Measurements from ENCODE around the gene RNLS.
"Not testable (repeated sequence)": the region's sequence is repeated elsewhere in the genome, so short reads cannot be mapped to it uniquely, and the experiment has no call there.

Gene RNLS

DNA sequence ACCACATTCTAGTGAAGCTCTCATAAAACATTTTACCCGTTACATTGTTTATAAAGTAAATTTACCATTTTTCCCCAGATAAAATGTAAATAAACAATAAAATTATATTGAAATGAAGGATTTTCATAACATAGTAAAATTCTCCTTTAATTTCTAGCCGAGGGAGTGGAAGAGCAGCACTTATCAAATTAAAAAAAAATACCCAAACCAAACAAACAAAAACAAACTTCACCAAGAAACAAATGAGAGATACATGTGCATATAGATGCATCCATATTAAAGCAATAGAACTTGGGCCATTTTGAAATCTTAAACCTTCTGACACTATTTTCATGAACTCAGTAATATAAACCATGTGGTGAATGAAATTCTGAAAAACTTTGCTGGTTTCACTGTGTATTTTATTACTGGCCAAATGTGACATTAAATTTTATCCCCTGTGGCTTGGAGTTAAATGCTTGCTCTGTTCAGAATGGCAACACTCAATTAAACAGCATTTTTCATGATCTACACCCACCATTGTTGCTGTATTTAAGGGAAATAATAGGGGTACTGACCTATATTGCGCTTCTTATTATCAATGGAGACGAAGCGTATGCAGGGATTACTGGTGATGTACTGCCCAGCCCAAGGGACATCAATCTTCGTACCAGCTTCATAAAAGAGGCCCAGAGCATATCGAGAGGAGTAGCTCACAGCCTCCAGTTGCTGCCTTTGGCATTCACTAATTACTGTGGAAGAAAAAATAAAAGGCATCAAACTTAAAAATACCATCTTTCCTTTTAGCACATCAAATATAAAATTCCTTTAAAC, 220.9 kb downstream of the RNLS start:
- Mint-ChIP-seq H3K4me1 (ENCODE audit: low read depth in 2 of 2) (peaks cover 0 to 3% of the 10 kb centered on the region in 2 donors), H3K36me3 (ENCODE audit: insufficient read depth) (no peaks in the 10 kb centered on the region), H3K27me3 (no peaks in the 10 kb centered on the region), H3K27ac (no peak overlapping the region), H3K4me3 (no peak overlapping the region), H3K9me3 (no peaks in the 10 kb centered on the region)
- ATAC-seq (replicated peaks) (no peak), DNase-seq (no peak)

DNA sequence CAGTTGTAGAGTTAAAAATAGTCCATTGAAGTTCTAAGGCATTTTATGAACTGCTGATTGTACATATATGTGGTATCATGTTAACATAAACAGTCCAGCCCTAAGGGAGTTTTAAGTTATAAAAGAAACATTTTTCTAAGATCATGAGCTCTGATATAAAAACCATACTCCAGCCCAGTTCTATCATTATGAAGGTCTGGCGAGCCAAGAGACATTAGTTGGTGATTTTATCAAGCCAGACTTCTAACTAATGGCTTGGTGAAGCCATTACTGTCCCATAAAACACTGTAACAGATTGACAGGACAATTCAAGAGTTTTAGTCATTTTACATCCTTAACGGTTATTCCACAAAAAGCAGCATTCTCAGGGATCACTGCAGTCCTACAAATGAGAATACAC, 221.6 kb downstream of the RNLS start:
- DNase-seq (no peak), ATAC-seq (replicated peaks) (no peak)
- Mint-ChIP-seq H3K4me1 (ENCODE audit: low read depth in 2 of 2) (peaks cover 0 to 3% of the 10 kb centered on the region in 2 donors), H3K27me3 (no peaks in the 10 kb centered on the region), H3K9me3 (no peaks in the 10 kb centered on the region), H3K4me3 (no peak overlapping the region), H3K27ac (no peak overlapping the region), H3K36me3 (ENCODE audit: insufficient read depth) (no peaks in the 10 kb centered on the region)

DNA sequence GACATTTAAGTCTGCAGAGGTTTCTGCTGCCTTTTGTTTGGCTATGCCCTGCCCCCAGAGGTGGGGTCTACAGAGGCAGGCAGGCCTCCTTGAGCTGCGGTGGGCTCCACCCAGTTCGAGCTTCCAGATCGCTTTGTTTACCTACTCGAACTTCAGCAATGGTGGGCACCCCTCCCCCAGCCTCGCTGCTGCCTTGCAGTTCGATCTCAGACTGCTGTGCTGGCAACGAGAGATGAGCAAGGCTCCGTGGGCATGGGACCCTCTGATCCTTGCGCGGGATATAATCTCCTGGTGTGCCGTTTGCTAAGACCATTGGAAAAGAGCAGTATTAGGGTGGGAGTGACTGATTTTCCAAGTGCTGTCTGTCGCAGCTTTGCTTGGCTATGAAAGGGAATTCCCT, 227.4 kb downstream of the RNLS start:
- not testable (repeated sequence) for DNase-seq; H3K4me1 Mint-ChIP-seq (ENCODE audit: low read depth in 2 of 2); H3K9me3 Mint-ChIP-seq; H3K36me3 Mint-ChIP-seq (ENCODE audit: insufficient read depth); H3K27me3 Mint-ChIP-seq; H3K4me3 Mint-ChIP-seq; ATAC-seq (replicated peaks); H3K27ac Mint-ChIP-seq

DNA sequence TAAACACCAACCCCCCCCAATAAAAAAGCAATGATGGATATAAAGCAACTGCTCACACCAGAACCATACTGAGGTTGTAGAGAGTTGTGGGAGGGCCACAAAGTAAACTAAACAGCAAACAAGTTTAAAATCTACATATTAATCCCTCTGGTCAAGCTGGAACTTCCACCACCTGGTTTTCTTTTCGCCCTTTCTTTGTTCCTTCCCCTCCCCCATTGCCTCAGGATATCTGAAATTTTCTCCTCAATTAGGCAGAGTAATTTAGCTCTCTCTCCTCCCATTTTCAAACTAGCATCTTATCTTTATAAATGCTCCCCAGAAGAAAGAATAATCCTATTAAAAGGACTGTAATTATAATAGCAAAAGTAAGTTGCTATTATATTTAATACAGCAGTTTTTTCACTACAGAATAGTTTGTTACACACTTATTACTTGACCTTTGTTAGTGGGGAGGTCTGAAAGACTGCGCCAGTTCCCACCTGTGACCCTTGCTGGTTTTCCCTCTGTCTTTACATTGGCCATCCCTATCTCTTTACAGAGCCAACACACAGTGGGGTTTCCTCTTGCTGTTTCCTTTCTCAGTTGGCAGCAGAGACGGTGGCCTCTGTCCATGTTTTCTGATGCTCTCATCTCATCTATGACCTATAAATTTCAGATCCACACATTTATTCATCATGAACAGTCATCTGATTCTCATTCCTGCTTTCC, 235.4 kb downstream of the RNLS start:
- H3K27me3 Mint-ChIP-seq: no peaks in the 10 kb centered on the region
- DNase-seq (no peak), ATAC-seq (replicated peaks) (no peak)
- H3K36me3 Mint-ChIP-seq (ENCODE audit: insufficient read depth): no peaks in the 10 kb centered on the region
- H3K4me3 Mint-ChIP-seq: no peak overlapping the region
- peaks cover under 1 to 1% of the 10 kb centered on the region in 2 donors for H3K9me3 Mint-ChIP-seq
- H3K27ac Mint-ChIP-seq: no peak overlapping the region
- H3K4me1 Mint-ChIP-seq (ENCODE audit: low read depth in 2 of 2): no peaks in the 10 kb centered on the region

DNA sequence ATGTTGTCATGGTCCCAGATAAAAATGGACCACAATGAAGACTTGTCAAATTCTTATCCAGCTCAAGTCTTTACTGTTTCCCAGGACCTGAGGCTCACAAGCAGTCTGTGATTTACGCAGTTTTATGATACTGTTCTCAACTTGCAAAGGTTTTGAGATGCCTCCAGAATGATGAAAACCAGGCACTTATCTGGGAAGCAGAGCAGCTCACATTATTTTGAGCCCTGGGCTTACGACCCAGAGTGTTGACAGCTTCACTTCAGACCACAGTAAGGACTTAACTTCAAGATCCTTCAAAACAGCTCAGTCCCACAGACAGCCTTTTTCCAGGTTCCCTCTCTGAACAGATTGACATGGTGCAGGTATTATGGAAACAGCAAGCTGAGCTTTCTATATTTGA, 236.1 kb downstream of the RNLS start:
- Mint-ChIP-seq H3K4me3 (no peak overlapping the region), H3K27ac (no peak overlapping the region), H3K4me1 (ENCODE audit: low read depth in 2 of 2) (no peaks in the 10 kb centered on the region), H3K36me3 (ENCODE audit: insufficient read depth) (no peaks in the 10 kb centered on the region), H3K27me3 (no peaks in the 10 kb centered on the region), H3K9me3 (peaks cover 0 to 1% of the 10 kb centered on the region in 2 donors)
- DNase-seq (no peak), ATAC-seq (replicated peaks) (no peak)

DNA sequence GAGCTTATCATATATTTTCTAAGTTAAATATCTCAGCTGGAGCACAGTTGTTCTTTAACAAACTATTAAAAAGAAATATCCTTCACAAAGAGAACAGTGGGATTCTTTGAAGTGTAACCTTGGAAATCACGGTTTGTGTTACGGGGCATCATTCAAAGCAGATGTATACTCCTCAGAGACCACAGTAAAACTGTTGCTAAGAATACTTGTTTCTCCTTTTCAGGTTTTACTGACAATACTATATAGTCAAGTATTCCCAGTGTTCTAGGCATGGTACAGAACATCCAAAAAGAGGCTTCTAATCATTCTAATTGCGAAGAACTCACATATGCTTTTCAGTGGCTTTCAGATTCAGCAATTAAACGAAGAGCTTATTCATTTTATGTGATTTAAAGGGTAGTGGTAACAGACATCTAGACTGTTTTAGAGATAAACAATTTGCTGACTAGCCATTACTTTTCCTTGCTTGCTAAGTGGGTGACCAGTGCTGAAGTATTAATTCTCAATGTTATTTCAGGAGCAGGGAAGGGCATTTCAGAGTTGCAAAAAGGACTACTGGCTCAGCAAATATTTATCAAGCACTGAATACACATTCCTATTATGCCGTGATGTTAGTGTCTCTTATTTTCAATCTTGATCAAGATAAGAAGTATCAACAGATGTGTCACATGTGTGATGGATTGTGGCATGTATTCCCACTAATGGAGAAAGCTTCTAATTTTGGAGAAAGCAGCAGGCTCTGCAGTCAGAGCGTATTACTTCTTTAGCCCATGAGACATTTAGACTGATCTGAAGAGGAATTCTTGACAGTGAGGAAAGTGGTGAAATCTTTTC, 236.8 kb downstream of the RNLS start:
- H3K9me3 Mint-ChIP-seq: no peaks in the 10 kb centered on the region
- ATAC-seq (replicated peaks) (no peak), DNase-seq (no peak)
- no peaks in the 10 kb centered on the region for H3K4me1 Mint-ChIP-seq (ENCODE audit: low read depth in 2 of 2)
- no peaks in the 10 kb centered on the region for H3K27me3 Mint-ChIP-seq
- H3K4me3 Mint-ChIP-seq: no peak overlapping the region
- no peak overlapping the region for H3K27ac Mint-ChIP-seq
- H3K36me3 Mint-ChIP-seq (ENCODE audit: insufficient read depth): no peaks in the 10 kb centered on the region

DNA sequence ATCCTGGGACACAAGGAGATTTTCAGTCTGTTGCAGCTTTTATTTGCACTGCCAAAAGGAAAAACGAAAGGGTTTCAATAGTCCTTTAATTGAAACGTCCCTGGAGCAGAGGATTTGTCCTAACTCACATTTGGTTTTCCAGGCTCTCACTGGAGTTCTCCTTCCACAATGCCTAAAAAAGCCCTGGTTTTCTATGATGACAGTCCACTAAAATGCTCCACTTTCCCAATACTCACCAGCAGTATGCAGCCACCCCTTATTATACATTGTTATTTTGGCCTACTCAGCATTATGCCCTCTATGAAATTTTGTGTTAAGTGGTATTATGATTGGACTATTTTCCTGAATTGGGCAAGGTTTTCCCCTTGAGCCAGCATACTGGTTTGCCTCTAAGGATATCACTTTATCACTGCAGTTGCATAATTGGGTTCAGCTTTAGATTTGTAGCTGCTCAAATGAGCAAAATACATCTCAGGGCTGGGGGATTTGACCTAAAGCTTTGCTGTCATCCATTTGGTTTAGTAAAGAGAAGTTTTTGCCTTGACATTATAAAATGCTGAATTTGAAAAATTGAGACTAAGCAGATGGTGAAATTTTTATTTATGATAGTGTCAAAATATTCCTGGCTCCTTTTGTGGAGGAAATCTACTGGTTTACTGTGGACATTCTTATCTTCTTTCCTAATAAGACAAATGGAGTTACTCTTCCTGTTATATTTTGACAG, 239.2 kb downstream of the RNLS start:
- H3K9me3 Mint-ChIP-seq: no peaks in the 10 kb centered on the region
- H3K27ac Mint-ChIP-seq: no peak overlapping the region
- ATAC-seq (replicated peaks) (no peak), DNase-seq (no peak)
- no peak overlapping the region for H3K4me3 Mint-ChIP-seq
- H3K36me3 Mint-ChIP-seq (ENCODE audit: insufficient read depth): no peaks in the 10 kb centered on the region
- H3K27me3 Mint-ChIP-seq: no peaks in the 10 kb centered on the region
- H3K4me1 Mint-ChIP-seq (ENCODE audit: low read depth in 2 of 2): no peaks in the 10 kb centered on the region

DNA sequence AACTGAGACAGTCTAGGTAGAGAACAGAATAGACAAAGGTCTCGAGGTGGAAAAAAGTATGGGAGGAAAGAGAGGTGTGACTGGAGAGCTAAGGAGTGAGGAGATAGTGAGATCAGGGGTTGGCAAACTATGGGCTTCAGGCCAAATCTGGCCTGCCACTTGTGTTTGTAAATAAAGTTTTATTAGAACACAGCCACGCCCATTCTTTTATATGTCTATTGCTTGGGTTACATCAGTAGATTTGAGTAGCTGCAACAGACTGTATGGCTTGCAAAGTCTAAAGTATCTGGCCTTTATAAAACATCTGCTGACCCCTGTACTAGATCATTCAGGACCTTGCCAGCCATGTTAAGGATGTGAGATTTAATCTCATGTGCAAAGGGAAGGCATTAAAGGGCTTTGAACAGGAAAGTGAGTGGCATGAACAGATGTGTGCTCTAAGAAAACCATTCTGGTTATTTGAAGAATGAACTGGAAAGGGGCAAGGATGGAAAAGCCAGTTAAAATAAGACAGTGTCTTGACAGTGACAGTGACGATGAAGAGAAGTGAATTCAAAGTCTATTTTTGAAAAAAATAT, 240.3 kb downstream of the RNLS start:
- no peak overlapping the region for H3K27ac Mint-ChIP-seq
- no peaks in the 10 kb centered on the region for H3K9me3 Mint-ChIP-seq
- ATAC-seq (replicated peaks) (no peak), DNase-seq (no peak)
- H3K4me1 Mint-ChIP-seq (ENCODE audit: low read depth in 2 of 2): no peaks in the 10 kb centered on the region
- no peaks in the 10 kb centered on the region for H3K27me3 Mint-ChIP-seq
- H3K36me3 Mint-ChIP-seq (ENCODE audit: insufficient read depth): no peaks in the 10 kb centered on the region
- H3K4me3 Mint-ChIP-seq: no peak overlapping the region

DNA sequence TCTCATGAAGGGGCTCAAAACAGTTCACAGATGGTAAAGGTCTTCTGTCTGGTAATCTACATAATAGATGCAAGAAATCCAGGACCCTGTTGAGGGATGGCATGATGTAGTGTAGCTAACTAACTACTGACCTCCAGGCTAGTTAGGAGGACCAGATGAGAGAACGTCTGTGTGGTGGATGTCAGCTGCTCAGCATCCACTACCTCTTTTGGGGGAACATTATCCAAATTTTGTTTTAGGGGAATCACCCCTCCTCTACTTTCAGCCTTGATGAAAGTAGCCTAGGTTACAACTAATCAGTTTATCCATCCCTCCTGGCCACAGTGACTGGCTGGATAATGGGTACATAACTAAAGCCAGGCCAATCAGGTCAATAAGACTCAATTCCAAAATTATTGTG, 246.0 kb downstream of the RNLS start:
- Mint-ChIP-seq H3K36me3 (ENCODE audit: insufficient read depth) (no peaks in the 10 kb centered on the region), H3K27me3 (no peaks in the 10 kb centered on the region), H3K27ac (no peak overlapping the region), H3K9me3 (no peaks in the 10 kb centered on the region), H3K4me1 (ENCODE audit: low read depth in 2 of 2) (no peaks in the 10 kb centered on the region), H3K4me3 (no peak overlapping the region)
- ATAC-seq (replicated peaks): no peak
- no peak for DNase-seq

DNA sequence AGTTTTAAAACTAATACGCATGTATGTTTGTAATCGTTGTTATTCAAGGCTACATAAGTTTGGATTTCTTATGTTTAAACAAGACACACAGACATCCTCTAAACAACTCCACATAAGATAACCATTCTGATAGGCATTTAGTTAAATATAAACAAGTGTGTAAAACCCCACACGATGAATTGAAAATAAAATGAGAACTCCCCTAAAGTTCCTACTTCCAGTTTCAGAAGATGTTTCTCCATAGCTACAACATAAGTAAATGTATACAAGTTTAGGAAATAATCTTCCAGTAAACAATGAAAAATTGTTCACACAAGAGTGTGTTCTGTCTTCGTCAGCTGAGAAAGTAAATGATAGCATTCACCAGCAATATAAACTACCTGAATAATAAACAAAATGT, 246.8 kb downstream of the RNLS start:
- Mint-ChIP-seq H3K27ac (peak overlapping the region in 1 of 2 donors; percentile 44), H3K4me1 (ENCODE audit: low read depth in 2 of 2) (no peaks in the 10 kb centered on the region), H3K27me3 (no peaks in the 10 kb centered on the region), H3K4me3 (no peak overlapping the region), H3K9me3 (no peaks in the 10 kb centered on the region), H3K36me3 (ENCODE audit: insufficient read depth) (no peaks in the 10 kb centered on the region)
- DNase-seq: no peak
- ATAC-seq (replicated peaks): no peak

DNA sequence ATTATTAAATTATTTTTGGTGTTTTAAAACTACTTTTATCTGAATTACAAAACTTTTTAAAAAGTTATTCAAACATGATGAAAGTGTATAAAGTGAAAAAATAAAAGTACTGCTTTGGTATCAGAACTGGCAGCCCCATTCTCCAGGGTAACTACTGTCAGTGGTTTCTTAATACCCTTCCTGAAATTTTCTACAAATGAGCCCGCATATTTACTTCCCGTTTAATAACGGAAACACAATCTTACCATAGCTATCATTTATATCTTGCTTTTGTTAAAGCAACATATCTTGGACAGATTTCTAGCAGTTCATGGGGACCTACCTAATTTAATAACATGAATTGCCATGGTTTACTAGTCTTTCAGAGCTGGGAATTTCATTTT, 249.9 kb downstream of the RNLS start:
- ATAC-seq (replicated peaks) (no peak), DNase-seq (no peak)
- H3K4me3 Mint-ChIP-seq: no peak overlapping the region
- no peaks in the 10 kb centered on the region for H3K4me1 Mint-ChIP-seq (ENCODE audit: low read depth in 2 of 2)
- H3K27me3 Mint-ChIP-seq: no peaks in the 10 kb centered on the region
- H3K36me3 Mint-ChIP-seq (ENCODE audit: insufficient read depth): no peaks in the 10 kb centered on the region
- no peak overlapping the region for H3K27ac Mint-ChIP-seq
- no peaks in the 10 kb centered on the region for H3K9me3 Mint-ChIP-seq

DNA sequence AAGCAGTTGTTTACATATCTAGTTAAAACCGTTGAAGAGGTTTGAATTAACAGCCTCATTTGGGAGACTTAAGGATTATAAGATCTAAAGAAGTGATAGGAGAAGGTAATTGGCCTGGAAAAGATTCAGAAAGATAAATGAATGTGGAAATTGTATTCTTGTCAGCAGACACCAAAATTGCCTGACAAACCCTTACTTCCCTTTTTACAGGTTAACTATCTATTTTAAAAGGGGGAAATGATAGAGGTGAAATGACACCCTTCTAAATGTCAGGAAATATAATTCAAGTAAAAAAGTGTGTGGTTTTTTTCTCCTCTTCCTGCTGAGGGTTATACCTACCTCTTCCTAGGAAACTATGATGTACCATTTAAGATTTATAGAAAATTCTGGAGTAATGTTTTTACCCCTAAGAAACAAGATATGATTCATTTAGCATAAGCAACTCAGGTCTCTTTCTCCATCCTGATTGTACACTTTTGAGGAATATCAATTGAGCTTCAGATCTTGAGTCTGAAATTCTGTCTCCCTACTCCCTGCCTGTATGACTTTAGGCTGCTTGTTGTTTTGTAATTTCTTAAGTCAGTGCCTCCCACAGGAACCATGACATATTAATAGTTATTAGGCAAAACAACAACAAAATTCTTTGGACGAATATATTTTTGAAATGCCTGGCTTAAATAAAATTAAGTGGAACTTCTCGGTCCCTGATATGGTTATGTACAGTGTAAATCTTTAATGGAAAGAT, 250.4 kb downstream of the RNLS start:
- DNase-seq (no peak), ATAC-seq (replicated peaks) (no peak)
- Mint-ChIP-seq H3K4me1 (ENCODE audit: low read depth in 2 of 2) (no peaks in the 10 kb centered on the region), H3K4me3 (no peak overlapping the region), H3K9me3 (no peaks in the 10 kb centered on the region), H3K36me3 (ENCODE audit: insufficient read depth) (no peaks in the 10 kb centered on the region), H3K27ac (no peak overlapping the region), H3K27me3 (no peaks in the 10 kb centered on the region)

Measured in effector memory CD8-positive, alpha-beta T cell (primary cell).